ENCODE measurements around the gene PPP6R1. TPM values are rescaled to one million over a fixed set of nuclear protein-coding genes. Genes with fewer than 3 reads are reported as not detected.
"Not testable (repeated sequence)": the region's sequence is repeated elsewhere in the genome, so short reads cannot be mapped to it uniquely, and the experiment has no call there.

The PPP6R1 gene
- polyA plus RNA-seq, 1 donor: 26.7 TPM

GRCh38 chr19:55241935-55242464 is 16.8 kb downstream of the PPP6R1 start:
- DNase-seq (ENCODE audit: low read depth): no peak

GRCh38 chr19:55241143-55241934 is 17.5 kb downstream of the PPP6R1 start:
- no peak for DNase-seq (ENCODE audit: low read depth)

- DNase-seq (ENCODE audit: low read depth): no peak
These were observed 18.1 kb downstream of the PPP6R1 start for GRCh38 chr19:55240713-55241020.

GRCh38 chr19:55239004-55239403 is 19.8 kb downstream of the PPP6R1 start:
- no peak for DNase-seq (ENCODE audit: low read depth)

GRCh38 chr19:55238030-55238429 is 20.8 kb downstream of the PPP6R1 start:
- no peak for DNase-seq (ENCODE audit: low read depth)

GRCh38 chr19:55232986-55233385 is 25.8 kb downstream of the PPP6R1 start:
- no peak for DNase-seq (ENCODE audit: low read depth)

- DNase-seq (ENCODE audit: low read depth): no peak
These were observed 26.6 kb downstream of the PPP6R1 start for GRCh38 chr19:55232286-55232602.

GRCh38 chr19:55231391-55232285 is 27.2 kb downstream of the PPP6R1 start:
- DNase-seq (ENCODE audit: low read depth): no peak

- DNase-seq (ENCODE audit: low read depth): no peak
These were observed 28.0 kb downstream of the PPP6R1 start for GRCh38 chr19:55230780-55231179.

GRCh38 chr19:55230329-55230728 is 28.5 kb downstream of the PPP6R1 start:
- DNase-seq (ENCODE audit: low read depth): no peak

GRCh38 chr19:55229789-55230182 is 29.0 kb downstream of the PPP6R1 start:
- DNase-seq (ENCODE audit: low read depth): no peak

GRCh38 chr19:55229145-55229788 is 29.6 kb downstream of the PPP6R1 start:
- DNase-seq (ENCODE audit: low read depth): no peak

- no peak for DNase-seq (ENCODE audit: low read depth)
These were observed 30.3 kb downstream of the PPP6R1 start, which contains the start of gene TMEM86B for GRCh38 chr19:55228403-55229031. Gene TMEM86B, minus strand, starts transcription at chr19:55228763. Its CDS starts 22 bp downstream, at chr19:55228741.

- DNase-seq (ENCODE audit: low read depth): no peak
These were observed 30.8 kb downstream of the PPP6R1 start for GRCh38 chr19:55228015-55228391.

GRCh38 chr19:55227241-55228014 is 31.4 kb downstream of the PPP6R1 start:
- no peak for DNase-seq (ENCODE audit: low read depth)

GRCh38 chr19:55226788-55227187 is 32.0 kb downstream of the PPP6R1 start:
- no peak for DNase-seq (ENCODE audit: low read depth)

- DNase-seq (ENCODE audit: low read depth): no peak
These were observed 32.5 kb downstream of the PPP6R1 start for GRCh38 chr19:55226273-55226672.

GRCh38 chr19:55225415-55225958 is 33.3 kb downstream of the PPP6R1 start:
- DNase-seq (ENCODE audit: low read depth): no peak

GRCh38 chr19:55224679-55225414 is 34.0 kb downstream of the PPP6R1 start:
- DNase-seq (ENCODE audit: low read depth): not testable (repeated sequence)

All from forelimb muscle (tissue), 1 donor.